HG03196 (cell line): ENCODE results near the gene USP47.
A peak's percentile ranks its signal among the peaks of the same experiment; 100 is the strongest.
"Not testable (repeated sequence)": the region's sequence is repeated elsewhere in the genome, so short reads cannot be mapped to it uniquely, and the experiment has no call there.

Experiments
- ATAC-seq: cut with Tn5 transposase; IDR thresholded peaks from one replicate; pipeline ENCODE4 v1.9.1; 2021; ENCODE audit not compliant: unreplicated experiment

USP47 gene

DNA sequence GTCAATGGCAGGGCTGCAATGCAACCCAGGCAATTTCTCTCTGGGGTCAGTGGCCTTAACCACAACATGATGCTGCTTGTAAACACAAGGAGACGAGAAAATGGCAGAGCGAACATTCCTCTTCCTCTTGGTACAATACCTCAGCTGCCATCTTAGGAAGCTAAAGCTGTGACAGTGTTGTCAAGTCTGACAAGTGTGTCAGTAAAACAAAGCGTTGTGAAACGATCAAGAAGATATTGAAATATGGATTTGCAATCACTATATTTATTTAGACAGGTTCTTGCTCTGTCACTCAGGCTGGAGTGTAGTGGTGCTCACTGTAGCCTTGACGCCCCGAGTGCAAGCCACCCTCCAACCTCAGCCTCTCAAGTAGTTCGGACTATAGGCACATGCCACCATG is 14.5 kb upstream of the USP47 start:
- ATAC-seq, result no peak

DNA sequence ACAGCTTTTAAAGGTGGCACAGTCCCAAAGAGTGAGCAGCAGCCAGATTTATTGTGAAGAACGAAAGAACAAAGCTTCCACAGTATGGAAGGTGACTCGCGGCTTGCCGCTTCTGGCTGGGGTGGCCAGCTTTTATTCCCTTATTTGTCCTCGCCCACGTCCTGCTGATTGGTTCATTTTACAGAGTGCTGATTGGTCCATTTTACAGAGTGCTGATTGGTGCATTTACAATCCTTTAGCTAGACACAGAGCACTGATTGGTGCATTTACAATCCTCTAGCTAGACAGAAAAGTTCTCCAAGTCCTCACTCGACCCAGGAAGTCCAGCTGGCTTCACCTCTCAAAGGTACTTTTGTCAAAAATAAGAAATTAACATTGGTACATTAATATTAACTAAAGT is 10.4 kb upstream of the USP47 start:
- not testable (repeated sequence) for ATAC-seq

DNA sequence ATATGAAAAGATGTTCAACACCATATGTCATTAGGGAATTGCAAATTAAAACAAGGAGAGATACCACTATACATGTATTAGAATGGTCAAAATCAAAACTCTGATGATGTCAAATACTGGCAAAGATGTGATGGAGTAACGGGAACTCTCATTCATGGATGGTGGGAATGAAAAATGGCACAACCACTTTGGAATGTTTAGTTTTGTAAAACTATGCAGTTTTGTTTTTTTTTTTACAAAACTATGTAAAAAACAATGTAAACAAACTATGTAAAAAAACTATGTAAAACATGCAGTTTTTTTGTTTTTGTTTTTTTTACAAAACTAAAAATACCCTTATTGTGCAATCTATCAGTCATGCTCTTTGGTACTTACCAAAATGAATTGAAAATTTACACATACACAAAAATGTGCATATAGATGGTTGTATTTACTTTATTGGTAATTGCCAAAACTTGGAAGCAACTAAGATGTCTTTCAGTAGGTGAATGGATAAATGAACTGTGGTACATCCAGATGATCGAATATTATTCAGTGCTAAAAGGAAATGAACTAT is 5.0 kb upstream of the USP47 start:
- ATAC-seq, result no peak

DNA sequence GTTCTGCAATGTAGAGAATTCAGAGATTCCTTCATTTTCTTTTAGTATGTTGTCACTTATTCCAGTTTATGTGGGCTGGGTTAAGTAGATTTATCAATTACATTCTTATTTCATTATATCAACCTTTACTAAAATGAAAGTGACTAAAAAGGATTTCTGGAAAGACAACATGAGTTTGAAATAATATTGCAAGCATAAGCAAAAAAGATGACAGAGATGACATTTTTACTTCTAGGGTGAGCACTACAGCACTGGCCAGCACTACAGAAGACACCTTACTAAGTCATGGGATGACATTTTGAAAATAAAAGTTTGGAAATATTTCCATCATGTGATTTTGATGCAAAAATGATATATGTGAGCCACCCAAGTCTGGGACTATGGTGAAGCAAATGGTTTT is 2.1 kb upstream of the USP47 start:
- ATAC-seq, result no peak

DNA sequence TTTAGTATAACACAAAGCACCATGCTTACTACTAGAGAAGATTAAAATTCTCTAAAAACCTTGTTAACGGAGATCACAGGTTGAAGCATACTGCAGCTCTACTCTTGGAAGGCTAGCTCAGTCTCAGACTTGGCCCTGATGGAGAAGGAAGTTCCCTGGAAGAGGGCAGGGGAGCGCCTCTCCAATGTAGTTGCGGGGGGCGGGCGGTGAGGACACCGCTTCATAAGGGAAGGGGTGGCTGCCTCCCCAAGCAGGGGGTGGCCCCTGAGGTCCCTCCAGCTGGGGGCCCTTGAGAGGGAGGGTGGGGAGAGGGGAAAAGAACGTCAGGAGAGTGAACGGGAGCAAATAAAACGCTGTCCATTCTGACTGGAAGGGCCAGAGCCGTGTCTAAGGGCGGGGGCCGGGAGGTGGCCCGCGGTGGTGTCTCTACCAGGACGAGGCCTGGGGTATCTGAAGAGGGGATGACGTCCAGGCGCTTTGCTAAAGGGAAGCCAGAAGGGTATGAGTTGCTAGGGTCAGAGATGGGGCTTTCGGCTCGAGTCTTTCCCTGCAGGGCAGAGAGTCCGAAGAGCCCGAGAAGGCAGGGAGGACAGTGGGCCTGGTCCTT is 553 bp upstream of the USP47 start:
- peak; percentile 30 for ATAC-seq

DNA sequence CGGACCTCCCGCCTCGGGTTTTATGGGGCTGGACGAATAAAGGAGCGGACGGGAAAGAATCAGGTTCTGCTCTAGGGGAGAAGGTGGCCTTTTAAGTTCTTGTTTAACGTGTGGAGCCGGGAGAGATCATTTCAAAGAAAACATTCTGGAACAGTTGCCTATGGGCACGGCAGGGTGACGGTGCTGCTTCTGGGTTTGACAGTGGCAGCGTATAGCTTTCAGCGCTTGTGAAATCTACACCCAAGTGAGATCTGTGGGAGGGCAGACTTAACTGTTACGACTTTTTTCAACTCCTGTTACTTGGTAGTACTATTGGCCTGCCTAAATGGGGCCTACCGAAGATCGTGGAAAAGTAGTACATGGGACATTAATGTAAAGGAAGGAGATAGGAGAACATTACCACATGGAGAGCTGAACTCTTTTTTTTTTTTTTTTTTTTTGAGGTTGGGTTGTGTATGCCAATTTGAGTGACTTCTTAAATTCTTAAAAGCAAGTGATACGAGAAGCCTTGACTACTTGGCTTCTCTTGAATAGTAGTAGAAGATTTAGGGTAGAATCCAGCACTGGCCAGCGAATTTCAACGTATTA is 743 bp downstream of the USP47 start:
- ATAC-seq, result peak; percentile 44

DNA sequence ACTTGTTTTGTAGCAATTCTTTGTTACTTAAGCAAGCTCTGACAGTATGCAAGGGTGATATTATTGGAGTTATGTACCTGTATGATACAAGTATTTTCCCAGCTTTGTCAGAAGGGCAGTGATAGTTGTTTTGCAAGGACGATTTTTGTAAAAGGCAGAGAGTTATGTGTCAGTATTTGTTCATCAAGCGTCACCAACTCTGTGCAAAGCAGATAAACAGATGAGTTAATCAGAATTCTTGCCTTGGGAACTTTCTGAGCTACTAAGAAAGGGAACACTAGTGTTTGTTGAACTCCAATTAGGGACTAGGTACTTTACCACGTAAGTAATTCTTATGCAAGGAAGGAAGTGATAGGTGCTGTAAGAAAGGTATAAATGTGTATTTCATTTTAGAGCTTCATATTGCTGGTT is 1.4 kb downstream of the USP47 start:
- ATAC-seq, result no peak

DNA sequence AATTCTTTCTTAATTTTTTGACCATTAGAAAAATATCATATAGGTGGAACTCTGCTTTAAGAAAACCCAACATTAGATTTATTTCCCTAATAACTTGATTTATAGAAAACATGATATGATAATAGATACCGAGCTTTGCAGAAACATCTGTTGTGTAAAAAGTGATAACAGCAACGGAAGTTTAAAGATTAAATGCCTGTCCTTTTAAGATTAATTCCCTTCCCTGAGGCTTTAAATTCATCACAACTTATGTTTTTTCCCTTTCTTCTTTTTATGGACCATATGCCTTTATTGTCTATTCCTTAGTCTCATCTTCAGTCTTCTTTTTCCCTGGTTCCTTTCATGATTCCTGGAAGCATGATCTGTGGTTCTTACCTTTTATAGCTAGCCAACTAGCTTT is 1.9 kb downstream of the USP47 start:
- no peak for ATAC-seq

DNA sequence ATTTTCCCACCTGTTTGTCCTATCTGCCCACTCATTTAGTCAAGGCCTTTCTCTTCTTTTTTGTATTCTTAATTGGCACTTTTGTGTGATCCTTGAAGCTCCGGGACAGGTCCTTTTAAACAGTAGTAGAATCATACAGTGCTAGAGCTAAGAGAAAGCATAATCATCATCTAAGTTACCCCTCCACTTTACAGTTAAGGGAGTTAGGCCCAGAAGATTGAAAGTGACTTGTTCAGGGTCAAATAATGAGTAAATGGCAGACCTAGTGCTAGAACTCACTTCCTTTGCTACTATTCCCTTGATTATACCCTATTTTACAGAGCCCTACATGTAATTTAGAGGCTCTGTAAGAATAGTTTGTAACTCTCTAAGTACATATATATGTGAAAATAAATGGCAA is 2.5 kb downstream of the USP47 start:
- no peak for ATAC-seq

DNA sequence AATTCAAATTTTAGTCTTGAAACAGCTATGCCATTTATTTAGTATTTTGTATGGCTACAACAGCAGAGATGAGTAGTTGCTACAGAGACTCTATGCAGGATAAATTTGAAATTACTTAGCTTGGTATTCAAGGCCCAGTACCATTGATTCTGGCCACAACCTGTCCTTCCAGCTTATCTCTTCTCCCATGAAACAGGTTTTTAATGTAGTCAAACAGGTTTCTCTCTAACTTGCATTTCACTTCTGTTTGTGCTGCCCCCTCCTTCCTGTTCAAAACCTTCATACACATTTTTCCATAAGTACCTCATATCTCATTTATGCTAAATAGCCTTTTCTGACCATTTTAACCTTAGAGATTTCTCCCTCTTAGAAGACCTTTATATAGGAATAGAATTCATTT is 3.3 kb downstream of the USP47 start:
- no peak for ATAC-seq

DNA sequence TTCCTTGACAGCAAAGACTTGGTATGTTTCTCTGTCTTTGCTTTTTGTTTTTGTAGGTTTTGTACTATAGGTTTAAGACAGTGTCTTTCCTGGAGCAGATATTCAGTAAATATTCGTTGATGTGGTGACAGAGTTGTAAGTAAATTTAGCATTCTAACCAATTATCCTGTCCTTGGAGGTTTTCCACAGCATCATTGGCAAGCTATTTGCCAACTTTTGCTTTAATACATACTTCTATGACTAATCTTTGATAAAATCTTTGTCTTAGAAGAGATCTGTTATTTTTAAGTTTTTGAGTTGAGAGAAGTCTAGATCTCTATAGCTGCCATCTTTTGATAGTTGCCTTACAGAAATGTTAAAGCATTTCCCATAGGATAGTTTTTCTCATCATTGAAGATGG is 3.8 kb downstream of the USP47 start:
- ATAC-seq, result no peak

DNA sequence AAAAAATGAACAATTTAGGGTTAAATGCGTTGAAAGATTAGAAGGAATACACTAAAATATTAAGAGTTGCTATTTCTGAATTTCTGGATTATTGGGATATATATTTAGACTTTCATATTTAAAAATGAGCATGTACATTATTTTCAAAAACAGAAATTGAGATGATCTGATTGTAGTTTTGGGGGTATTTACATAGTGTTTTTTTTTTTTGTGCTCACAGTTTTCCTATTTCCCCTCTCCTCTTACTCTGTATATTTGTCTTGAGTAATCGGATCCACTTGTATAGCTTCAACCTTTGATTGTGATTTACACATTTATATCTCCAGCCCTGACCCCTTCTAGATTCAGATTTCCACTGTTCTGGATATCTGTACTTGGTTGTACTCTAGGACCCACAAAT is 5.3 kb downstream of the USP47 start:
- ATAC-seq, result no peak

DNA sequence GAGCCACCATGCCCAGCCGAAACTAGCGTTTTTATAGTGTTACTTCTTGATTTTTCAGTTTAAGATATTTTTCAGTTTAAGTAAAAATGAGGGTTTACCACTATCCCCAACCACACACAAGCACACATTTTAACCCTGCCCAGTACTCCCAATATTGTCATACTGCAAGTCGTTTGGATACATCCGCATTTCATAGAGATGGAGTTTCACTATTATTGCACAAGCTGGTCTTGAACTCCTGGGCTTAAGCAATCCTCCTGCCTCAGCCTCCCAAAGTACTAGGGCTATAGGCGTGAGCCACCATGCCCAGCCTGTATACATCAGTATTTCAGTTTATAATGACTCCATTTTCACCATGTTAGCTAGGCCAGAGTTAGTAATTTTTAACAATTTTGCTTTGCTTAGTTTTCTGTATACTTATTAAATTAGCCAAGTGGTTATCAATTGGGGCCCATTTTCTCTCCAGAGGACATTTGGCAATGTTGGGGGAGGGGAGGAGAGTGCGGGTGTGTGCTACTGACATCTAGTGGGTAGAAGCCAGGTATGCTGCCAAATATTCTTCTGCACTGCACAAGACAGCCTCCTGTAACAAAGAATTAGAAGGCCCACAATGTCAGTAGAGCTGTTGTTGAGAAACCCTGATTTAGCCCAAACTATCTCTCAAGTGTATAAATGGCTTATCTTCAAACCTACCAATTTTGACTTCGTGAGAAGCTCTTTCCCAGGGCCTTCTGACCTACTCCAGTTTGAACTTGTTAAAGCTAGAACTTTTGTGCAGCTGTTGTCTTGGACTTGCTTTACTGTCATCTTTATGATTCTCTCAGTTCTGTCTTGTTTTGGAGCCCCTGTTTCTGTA is 7.3 kb downstream of the USP47 start:
- peak; percentile 69 for ATAC-seq

DNA sequence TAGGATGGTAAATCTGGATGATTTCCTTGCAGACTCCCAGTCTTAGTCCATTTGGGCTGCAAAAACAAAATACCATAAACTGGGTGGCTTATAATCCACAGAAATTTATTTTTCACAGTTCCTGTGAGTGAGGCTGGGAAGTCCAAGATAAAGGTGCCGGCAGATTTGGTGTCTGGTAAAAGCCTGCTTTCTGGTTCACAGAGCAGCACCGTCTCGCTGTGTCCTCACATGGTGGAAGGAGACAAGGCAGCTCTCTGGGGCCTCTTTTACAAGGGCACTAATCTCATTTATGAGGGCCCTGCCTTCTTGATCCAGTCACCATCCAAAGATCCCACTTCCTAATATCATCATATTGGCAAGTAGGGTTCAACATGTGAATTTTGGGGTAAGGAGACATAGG is 8.9 kb downstream of the USP47 start:
- ATAC-seq, result no peak

DNA sequence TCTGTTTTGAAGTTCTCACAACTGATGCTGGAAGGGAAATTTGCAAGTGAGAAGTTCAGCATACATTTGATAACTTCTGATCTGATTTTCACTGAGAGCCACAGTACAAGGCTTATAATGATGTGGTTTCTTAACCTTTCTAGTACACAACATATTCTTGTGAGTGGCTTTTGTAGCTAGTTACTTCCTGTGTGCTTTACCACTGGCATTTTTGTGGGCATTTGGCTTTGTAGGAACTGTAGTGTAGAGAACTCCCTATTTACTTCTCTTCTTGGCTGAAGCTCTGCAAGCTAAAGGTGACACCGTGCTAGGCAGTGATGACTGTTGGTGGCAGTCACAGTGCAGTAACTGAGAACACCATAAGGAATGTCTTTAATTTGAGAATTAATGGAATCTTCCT is 14.9 kb downstream of the USP47 start:
- ATAC-seq, result peak; percentile 48

DNA sequence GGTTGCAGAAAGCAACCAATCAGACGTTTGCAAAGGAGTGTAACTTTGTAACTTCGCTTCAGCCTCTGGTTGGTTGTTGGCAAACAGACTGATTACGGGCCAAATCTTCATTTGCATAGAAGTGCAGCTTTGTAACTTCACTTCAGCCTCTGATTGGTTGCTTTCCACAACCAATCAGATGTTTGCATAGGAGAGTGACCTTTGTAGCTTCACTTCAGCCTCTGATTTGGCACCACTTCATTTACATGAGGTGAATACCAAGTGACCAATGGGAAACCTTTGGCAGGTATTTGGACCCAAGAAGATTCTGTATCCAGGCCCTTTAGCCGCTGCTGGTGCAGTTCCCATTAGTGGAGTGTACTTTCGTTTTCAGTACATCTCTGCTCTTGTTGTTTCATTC is 16.0 kb downstream of the USP47 start:
- ATAC-seq, result no peak

DNA sequence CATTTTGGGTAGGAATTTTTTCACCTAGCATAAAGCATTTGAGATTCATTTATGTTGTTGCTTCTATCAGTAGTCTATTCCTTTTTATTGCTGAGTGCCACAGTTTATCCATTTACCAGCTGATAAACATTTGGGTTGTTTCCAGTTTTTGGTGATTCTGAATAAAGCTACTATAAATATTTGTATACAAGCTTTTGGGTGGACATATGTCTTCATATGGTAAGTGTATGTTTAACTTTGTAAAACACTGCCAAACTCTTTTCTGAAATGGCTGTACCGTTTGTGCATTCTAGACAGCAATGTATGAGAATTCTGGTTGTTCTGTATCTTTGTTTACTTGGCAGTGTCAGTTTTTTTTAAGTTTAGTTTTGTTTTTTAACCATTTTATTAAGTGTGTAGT is 16.9 kb downstream of the USP47 start:
- ATAC-seq, result no peak

DNA sequence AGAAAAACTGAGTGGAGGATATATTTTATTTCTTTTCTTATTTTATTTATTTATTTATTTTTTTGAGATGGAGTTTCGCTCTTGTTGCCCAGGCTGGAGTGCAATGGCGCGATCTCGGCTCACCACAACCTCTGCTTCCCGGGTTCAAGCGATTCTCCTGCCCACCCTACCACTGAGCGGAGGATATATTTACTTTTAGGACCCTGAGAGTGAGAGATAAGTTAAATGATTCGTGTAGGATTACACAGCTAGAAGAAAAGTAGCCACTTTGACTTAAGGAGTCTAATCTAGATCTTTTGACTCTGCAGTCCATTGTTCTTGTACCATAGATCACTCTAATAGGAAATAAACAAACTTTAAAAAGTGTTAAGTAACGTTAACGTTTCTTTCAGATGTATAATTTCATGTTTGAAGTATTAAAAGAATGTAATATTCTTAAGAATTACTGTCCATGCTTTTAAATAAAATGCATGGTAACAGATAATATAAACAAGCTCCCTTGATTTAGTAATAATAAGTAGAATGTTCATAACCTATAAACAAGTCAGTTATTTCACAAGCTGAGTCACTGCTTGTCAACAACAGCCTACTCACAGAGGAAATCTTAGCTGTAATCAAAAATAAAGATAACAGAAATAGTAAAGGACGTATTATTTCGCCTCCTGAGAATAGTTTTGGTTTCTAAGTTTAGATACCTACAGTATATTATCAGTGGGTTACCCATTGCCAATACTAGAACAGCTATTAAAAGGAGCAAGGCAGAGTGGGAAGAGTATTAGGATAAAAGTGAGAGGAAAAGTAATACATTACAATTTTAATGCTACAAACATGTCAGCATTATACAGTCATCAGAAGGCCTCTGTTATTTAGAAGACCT is 18.6 kb downstream of the USP47 start:
- no peak for ATAC-seq

DNA sequence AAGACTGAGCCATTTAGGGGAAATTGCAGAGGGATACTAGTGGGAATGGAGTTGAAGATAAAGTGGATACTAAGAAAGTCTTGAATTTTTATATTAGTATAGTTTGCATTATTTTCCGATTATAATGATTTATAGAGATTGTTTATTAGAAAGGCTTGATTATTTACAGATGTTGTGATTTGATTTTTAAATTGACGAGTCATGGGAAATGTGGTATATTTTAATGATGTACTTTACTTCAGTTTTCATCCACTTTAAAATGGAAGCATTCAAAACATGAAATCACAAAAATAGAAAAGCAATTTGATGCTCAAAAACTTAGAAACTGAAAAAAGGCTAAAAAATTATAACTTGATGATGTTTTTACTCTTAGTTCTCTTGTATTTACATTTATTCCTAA is 21.2 kb downstream of the USP47 start:
- ATAC-seq, result no peak

DNA sequence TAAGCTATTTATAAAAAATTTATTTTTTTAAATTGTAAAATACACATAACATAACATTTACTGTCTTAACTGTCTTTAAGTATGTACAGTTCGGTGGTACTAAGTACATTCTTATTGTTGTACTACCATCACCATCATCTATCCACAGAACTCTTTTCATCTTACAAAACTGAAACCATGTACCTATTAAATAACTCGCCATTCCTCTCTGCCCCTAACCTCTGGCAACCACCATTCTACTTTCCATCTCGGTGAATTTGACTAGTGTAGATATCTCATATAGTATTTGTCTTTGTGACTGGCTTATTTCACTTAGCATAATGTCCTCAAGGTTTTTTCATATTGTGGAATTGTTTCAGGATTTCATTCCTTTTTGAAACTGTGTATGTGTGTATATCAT is 22.6 kb downstream of the USP47 start:
- no peak for ATAC-seq

DNA sequence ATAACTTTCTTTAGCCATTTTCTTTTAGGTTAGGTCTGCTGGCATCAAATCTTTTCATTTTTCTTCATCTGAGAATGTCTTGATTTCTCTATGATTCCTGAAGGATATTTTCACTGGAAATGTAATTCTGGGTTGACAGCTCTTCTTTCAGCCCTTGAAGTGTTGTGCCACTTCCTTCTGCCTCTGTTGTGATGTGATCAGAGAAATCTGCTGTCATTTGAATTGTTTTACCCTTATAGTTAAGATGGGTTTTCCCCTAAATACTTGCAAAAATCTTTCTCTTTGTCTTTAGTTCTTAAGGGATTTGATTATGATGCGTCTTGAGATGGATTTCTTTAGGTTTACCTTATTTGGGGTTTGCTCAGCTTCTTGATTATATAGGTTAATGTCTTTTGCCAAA is 23.0 kb downstream of the USP47 start:
- no peak for ATAC-seq
